Endothelial cell of umbilical vein (primary cell): ENCODE data around the gene NUDCD3. TPM values are rescaled to one million over a fixed set of nuclear protein-coding genes. Genes with fewer than 3 reads are reported as not detected.

Experiments
- BruUV-seq: library from RNA; stranded (reverse); fragments of 400-500 nt; replicated peaks from 2 replicates; lab custom pipeline; 2021; lab: Mats Ljungman, UMichigan
- CTCF ChIA-PET: fragments of 300-600, 350-600 bp; sonication (Branson Sonifier 250); formaldehyde crosslinking; loops from one replicate; lab custom pipeline; 2021; ENCODE audit warnings: antibody characterized with exemption, inconsistent platforms; lab: Charles Lee
- POLR2A ChIA-PET: fragments of 300-600, 350-600 bp; sonication (Branson Sonifier 250); formaldehyde crosslinking; loops from one replicate; lab custom pipeline; 2021; ENCODE audit warnings: antibody characterized with exemption, inconsistent platforms; lab: Charles Lee
- DNase-seq: peaks from one replicate; pipeline ENCODE4 v3.0.0-alpha.2; 2011; ENCODE audit warnings: low read depth, low spot score
- FAIRE-seq: peaks from 2 replicates; lab custom pipeline; 2011; peaks lifted over from hg19 to GRCh38; lab: Jason Lieb, UNC
- H2AFZ ChIP-seq: 2 replicates; pipeline ENCODE4 v1.6.0; 2012; ENCODE audit warnings: low read depth, low read length, control low read depth, inconsistent platforms
- H3K27ac ChIP-seq: 2 replicates; pipeline ENCODE4 v1.5.1; 2011; ENCODE audit warnings: low read depth, mild to moderate bottlenecking, control low read depth, low read length, moderate library complexity; ENCODE audit not compliant: insufficient read depth
- H3K27me3 ChIP-seq, 2 experiments: 2 replicates each; pipeline versions ENCODE4 v1.6.0 to v1.6.1; 2011; ENCODE audit warnings: low read length in 2 of 2, mixed read lengths in 1 of 2; ENCODE audit not compliant: control insufficient read depth in 2 of 2, insufficient read depth in 2 of 2
- H3K36me3 ChIP-seq, 2 experiments: 2 replicates in 1 of 2; 3 replicates in 1 of 2; pipeline ENCODE4 v1.5.1; 2011; ENCODE audit warnings: low read length in 2 of 2, mild to moderate bottlenecking in 1 of 2, moderate library complexity in 1 of 2; ENCODE audit not compliant: control insufficient read depth in 2 of 2, insufficient read depth in 2 of 2; ENCODE audit errors: extremely low read depth in 1 of 2
- H3K4me1 ChIP-seq: 3 replicates; pipeline ENCODE4 v1.5.1; 2011; ENCODE audit warnings: mild to moderate bottlenecking, low read length; ENCODE audit not compliant: control insufficient read depth, insufficient read depth; ENCODE audit errors: extremely low read depth
- H3K4me2 ChIP-seq: 2 replicates; pipeline ENCODE4 v1.6.1; 2011; ENCODE audit warnings: low read length, control low read depth, mixed read lengths; ENCODE audit not compliant: insufficient read depth
- H3K4me3 ChIP-seq, 3 experiments: fragments of 200-600 bp in 1 of 3; sonication (generic), shearing (Covaris generic) in 1 of 3; replicated peaks in 1 of 3; 2 replicates each; pipeline ENCODE4 v1.5.1; 2011 to 2016; ENCODE audit warnings: control low read depth in 3 of 3, low read length in 3 of 3, mild to moderate bottlenecking in 2 of 3, inconsistent platforms in 1 of 3, low read depth in 1 of 3, moderate library complexity in 1 of 3; ENCODE audit not compliant: insufficient read depth in 1 of 3
- H3K79me2 ChIP-seq: 2 replicates; pipeline ENCODE4 v1.6.0; 2012; ENCODE audit warnings: low read length, inconsistent platforms; ENCODE audit not compliant: control insufficient read depth, insufficient read depth
- H3K9ac ChIP-seq: replicated peaks from 2 replicates; pipeline ENCODE3; 2011; ENCODE audit warnings: low read length, control low read depth; ENCODE audit not compliant: insufficient read depth; ENCODE audit errors: extremely low read depth
- H3K9me1 ChIP-seq: replicated peaks from 3 replicates; pipeline ENCODE4 v1.6.0; 2011; ENCODE audit warnings: mild to moderate bottlenecking, low read length; ENCODE audit not compliant: control insufficient read depth, insufficient read depth; ENCODE audit errors: extremely low read depth
- H3K9me3 ChIP-seq: replicated peaks from 2 replicates; pipeline ENCODE4 v1.5.1; 2012; ENCODE audit warnings: low read length, inconsistent platforms; ENCODE audit not compliant: control insufficient read depth, insufficient read depth
- H4K20me1 ChIP-seq: replicated peaks from 2 replicates; pipeline ENCODE3; 2011; ENCODE audit warnings: mild to moderate bottlenecking, low read length; ENCODE audit not compliant: control insufficient read depth, insufficient read depth; ENCODE audit errors: extremely low read depth
- CTCF ChIP-seq, 2 donors: IDR thresholded peaks; 1 replicate in 1 of 2; 2 replicates in 1 of 2; pipeline ENCODE4 v1.5.1; 2011; ENCODE audit warnings: low read length in 2 of 2, mild to moderate bottlenecking in 2 of 2, moderate library complexity in 2 of 2, control low read depth in 1 of 2, inconsistent platforms in 1 of 2, low read depth in 1 of 2; ENCODE audit not compliant: insufficient read depth in 1 of 2; ENCODE audit errors: extremely low read depth in 1 of 2
- EZH2 ChIP-seq: IDR thresholded peaks from 2 replicates; pipeline ENCODE4 v1.6.1; 2012; ENCODE audit warnings: borderline replicate concordance, low read depth, mild to moderate bottlenecking, moderate library complexity, low read length, inconsistent platforms; ENCODE audit not compliant: severe bottlenecking
- FOS ChIP-seq: IDR thresholded peaks from 2 replicates; pipeline ENCODE4 v1.6.1; 2011; ENCODE audit warnings: mild to moderate bottlenecking, low read length, moderate library complexity, borderline replicate concordance; ENCODE audit not compliant: insufficient read depth
- GATA2 ChIP-seq: IDR thresholded peaks from 2 replicates; pipeline ENCODE4 v1.7.0; 2011; ENCODE audit warnings: low read depth, mild to moderate bottlenecking, moderate library complexity, mixed read lengths, low read length; ENCODE audit not compliant: insufficient read length, insufficient read depth
- JUN ChIP-seq: IDR thresholded peaks from 2 replicates; pipeline ENCODE4 v1.6.1; 2011; ENCODE audit warnings: borderline replicate concordance, low read depth; ENCODE audit not compliant: insufficient read length, insufficient read depth
- MAX ChIP-seq: IDR thresholded peaks from 2 replicates; pipeline ENCODE4 v1.6.1; 2011; ENCODE audit not compliant: insufficient read depth, insufficient read length
- MYC ChIP-seq: IDR thresholded peaks from one replicate; pipeline ENCODE4 v1.6.1; 2011; ENCODE audit warnings: mild to moderate bottlenecking, low read depth, low read length
- POLR2A ChIP-seq: IDR thresholded peaks from 2 replicates; pipeline ENCODE4 v1.6.1; 2012; ENCODE audit warnings: low read depth, mild to moderate bottlenecking, control low read depth, low read length
- POLR2AphosphoS5 ChIP-seq: IDR thresholded peaks from 2 replicates; pipeline ENCODE4 v1.6.1; 2012; ENCODE audit warnings: low read depth, mild to moderate bottlenecking, control low read depth, low read length, moderate library complexity; ENCODE audit not compliant: insufficient read depth
- dilution Hi-C: fragments of 300-500 bp; cut with MboI; formaldehyde crosslinking; loops from one replicate; pipeline ENCODE4 v1.15.0; 2019; ENCODE audit warnings: low sequenced_read_pairs; ENCODE audit not compliant: extremely low pct_ligation_motif_present
- intact Hi-C: fragments of 100-400 bp; cut with micrococcal nuclease; formaldehyde crosslinking; loops from one replicate; pipeline ENCODE4 v1.10.0; 2022
- polyA plus RNA-seq, 4 experiments: library from polyadenylated mRNA; depleted of rRNA in 3 of 4; stranded (reverse) in 3 of 4; unstranded in 1 of 4; fragments of >200 nt; gene quantifications; 2 replicates each; pipeline versions ENCODE4 v1.2.1 to v1.2.3, GENCODE V29; 2011 to 2012; ENCODE audit warnings: missing spikeins in 1 of 4
- total RNA-seq: library from RNA; stranded (reverse); gene quantifications from 2 replicates; pipeline ENCODE4 v1.2.3, GENCODE V29; 2021

NUDCD3 gene
- total and polyA plus RNA-seq, 2 donors (not counting 3 experiments of a cell fraction or from before 2014, with no cell fraction given), result 50.6 to 137 TPM

- Histone ChIP-seq H4K20me1 (no peaks in the 10 kb centered on the region), H3K9me3 (no peaks in the 10 kb centered on the region), H3K4me1 (no peaks in the 10 kb centered on the region), H3K4me3 (no peak overlapping the region), H2AFZ (no peak overlapping the region), H3K4me2 (no peak overlapping the region), H3K27ac (no peak overlapping the region), H3K79me2 (peaks cover 52% of the 10 kb centered on the region), H3K9me1 (no peaks in the 10 kb centered on the region), H3K27me3 (no peaks in the 10 kb centered on the region), H3K9ac (no peak overlapping the region), H3K36me3 (peaks cover 0 to 2% of the 10 kb centered on the region in 2 experiments)
- no peak for DNase-seq
- FAIRE-seq, result no peak
- POLR2A ChIA-PET, result no interaction called here
- dilution Hi-C loops, result no loop called here
- TF ChIP-seq FOS, result no peak
- no peak for TF ChIP-seq GATA2
- TF ChIP-seq POLR2A, result no peak
- TF ChIP-seq MYC, result no peak
- TF ChIP-seq JUN, result no peak
- TF ChIP-seq EZH2, result no peak
- TF ChIP-seq CTCF (IDR thresholded peaks at IDR 0.05; ENCODE audit: extremely low read depth in 1 of 2, insufficient read depth in 1 of 2, low read depth in 1 of 2, low read length in 2 of 2), result no peak
- no peak for TF ChIP-seq POLR2AphosphoS5
- TF ChIP-seq MAX, result no peak
- CTCF ChIA-PET, result interaction anchor here (0.6 kb wide), 1 partner anchor 15 kb away, joined by 4 read pairs; no protein-coding TSS in a partner anchor
- BruUV-seq, result no TSS peak
- intact Hi-C loops, result no loop called here
Measured at GRCh38 chr7:44445986-44446671, 44.3 kb downstream of the NUDCD3 start.
